Muscle layer of colon (tissue), 2 donors: ENCODE data around the gene MYH11.

ENCODE experiments used
- H3K27ac ChIP-seq: one replicate; pipeline ENCODE4 v1.7.0; 2013; ENCODE audit warnings: low read depth, mild to moderate bottlenecking, low read length, moderate library complexity
- H3K27me3 ChIP-seq, 2 donors: one replicate each; pipeline ENCODE4 v1.7.0; 2013; ENCODE audit warnings: low read length in 2 of 2, mild to moderate bottlenecking in 2 of 2; ENCODE audit not compliant: insufficient read depth in 2 of 2, control insufficient read depth in 1 of 2
- H3K36me3 ChIP-seq: one replicate; pipeline ENCODE4 v1.7.0; 2013; ENCODE audit warnings: mild to moderate bottlenecking, low read length; ENCODE audit not compliant: insufficient read depth
- H3K4me1 ChIP-seq: one replicate; pipeline ENCODE4 v1.7.0; 2013; ENCODE audit warnings: mild to moderate bottlenecking, low read length; ENCODE audit not compliant: insufficient read depth
- H3K4me3 ChIP-seq, 2 donors: one replicate each; pipeline ENCODE4 v1.7.0; 2013; ENCODE audit warnings: low read length in 2 of 2, low read depth in 1 of 2, mild to moderate bottlenecking in 1 of 2, moderate library complexity in 1 of 2
- H3K9ac ChIP-seq: one replicate; pipeline ENCODE4 v1.7.0; 2013; ENCODE audit warnings: low read length
- H3K9me3 ChIP-seq: one replicate; pipeline ENCODE4 v1.7.0; 2013; ENCODE audit warnings: mild to moderate bottlenecking, low read length
- donor health status: abdominal sarcoma.
- donor health status: Adenocarcinoma of cecum.

The MYH11 gene

GRCh38 chr16:15888072-15888976, 31.5 kb upstream of the MYH11 start, which contains the start of gene CEP20:
TSS of gene CEP20 (minus strand) at chr16:15888603. CDS start at chr16:15888585, 18 bp downstream.
- Histone ChIP-seq H3K9ac (peak within 1 kb of the TSS; percentile 79), H3K4me1 (peaks cover 24% of the 10 kb centered on the region), H3K9me3 (no peaks in the 10 kb centered on the region), H3K27me3 (no peaks in the 10 kb centered on the region), H3K27ac (peak within 1 kb of the TSS; percentile 92), H3K36me3 (no peaks in the 10 kb centered on the region), H3K4me3 (peak within 1 kb of the TSS; percentile 83 to 90)

GRCh38 chr16:15887283-15887682, 30.5 kb upstream of the MYH11 start:
- Histone ChIP-seq H3K9me3 (no peaks in the 10 kb centered on the region), H3K27me3 (no peaks in the 10 kb centered on the region), H3K27ac (peak overlapping the region; percentile 92), H3K4me1 (peaks cover 24% of the 10 kb centered on the region), H3K36me3 (no peaks in the 10 kb centered on the region), H3K4me3 (peak overlapping the region; percentile 83 to 90), H3K9ac (peak overlapping the region; percentile 79)

DNA sequence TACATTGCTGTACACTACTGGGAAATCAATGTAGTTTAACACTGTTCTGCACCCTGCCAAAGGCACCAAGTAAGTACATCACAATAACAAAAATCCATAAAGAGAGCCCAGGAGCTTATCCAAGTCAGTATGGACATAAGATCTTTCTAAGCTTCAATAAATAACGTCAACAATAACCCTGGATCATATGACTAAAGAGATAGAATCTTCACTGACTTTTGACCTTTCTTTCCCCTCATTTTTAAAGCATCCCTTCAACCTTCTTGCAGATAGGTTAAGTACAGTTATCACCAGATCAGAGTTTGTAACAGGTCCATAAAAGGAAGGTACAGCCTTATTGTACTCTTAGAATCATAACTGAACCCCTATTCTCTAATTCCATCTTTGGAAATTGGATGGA, 29.2 kb upstream of the MYH11 start:
- no peak overlapping the region for H3K27ac ChIP-seq
- H3K9ac ChIP-seq = no peak overlapping the region
- H3K36me3 ChIP-seq = no peaks in the 10 kb centered on the region
- no peaks in the 10 kb centered on the region for H3K27me3 ChIP-seq
- H3K9me3 ChIP-seq = no peaks in the 10 kb centered on the region
- H3K4me1 ChIP-seq = peaks cover 24% of the 10 kb centered on the region
- no peak overlapping the region for H3K4me3 ChIP-seq

- Histone ChIP-seq H3K4me1 (peaks cover 24% of the 10 kb centered on the region), H3K27me3 (no peaks in the 10 kb centered on the region), H3K4me3 (no peak overlapping the region), H3K27ac (no peak overlapping the region), H3K9ac (no peak overlapping the region), H3K9me3 (no peaks in the 10 kb centered on the region), H3K36me3 (no peaks in the 10 kb centered on the region)
These were observed 28.8 kb upstream of the MYH11 start for GRCh38 chr16:15885560-15886001.

GRCh38 chr16:15882563-15882962, 25.7 kb upstream of the MYH11 start:
- no peaks in the 10 kb centered on the region for H3K9me3 ChIP-seq
- no peaks in the 10 kb centered on the region for H3K27me3 ChIP-seq
- no peak overlapping the region for H3K27ac ChIP-seq
- H3K9ac ChIP-seq = no peak overlapping the region
- H3K4me1 ChIP-seq = peaks cover 15% of the 10 kb centered on the region
- H3K4me3 ChIP-seq = no peak overlapping the region
- H3K36me3 ChIP-seq = peaks cover 5% of the 10 kb centered on the region

DNA sequence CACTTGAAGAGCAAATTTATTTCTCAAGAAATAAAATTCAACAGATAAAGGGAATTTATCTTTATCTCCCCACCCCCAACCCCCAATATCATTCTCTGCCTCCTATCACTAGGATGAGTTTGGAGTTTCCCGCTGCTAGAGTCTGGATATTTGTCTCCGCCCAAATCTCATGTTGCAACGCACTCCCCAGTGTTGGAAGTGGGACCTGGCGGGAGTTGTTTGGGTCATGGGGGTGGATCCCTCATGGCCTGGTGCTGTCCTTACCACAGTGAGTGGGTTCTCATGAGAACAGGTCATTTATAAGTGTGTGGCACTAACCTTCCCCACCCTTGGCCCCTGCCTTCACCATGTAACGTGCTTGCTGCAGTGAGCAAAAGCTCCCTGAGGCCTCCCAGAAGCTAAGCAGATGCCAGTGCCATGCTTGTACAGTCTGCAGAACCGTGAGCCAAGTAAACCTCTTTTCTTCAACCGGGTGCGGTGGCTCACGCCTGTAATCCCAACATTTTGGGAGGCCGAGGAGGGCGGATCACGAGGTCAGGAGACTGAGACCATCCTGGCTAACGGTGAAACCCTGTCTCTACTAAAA, 25.1 kb upstream of the MYH11 start:
- Histone ChIP-seq H3K36me3 (peaks cover 9% of the 10 kb centered on the region), H3K27me3 (no peaks in the 10 kb centered on the region), H3K9me3 (no peaks in the 10 kb centered on the region), H3K27ac (no peak overlapping the region), H3K9ac (no peak overlapping the region), H3K4me3 (no peak overlapping the region), H3K4me1 (peaks cover 8% of the 10 kb centered on the region)

DNA sequence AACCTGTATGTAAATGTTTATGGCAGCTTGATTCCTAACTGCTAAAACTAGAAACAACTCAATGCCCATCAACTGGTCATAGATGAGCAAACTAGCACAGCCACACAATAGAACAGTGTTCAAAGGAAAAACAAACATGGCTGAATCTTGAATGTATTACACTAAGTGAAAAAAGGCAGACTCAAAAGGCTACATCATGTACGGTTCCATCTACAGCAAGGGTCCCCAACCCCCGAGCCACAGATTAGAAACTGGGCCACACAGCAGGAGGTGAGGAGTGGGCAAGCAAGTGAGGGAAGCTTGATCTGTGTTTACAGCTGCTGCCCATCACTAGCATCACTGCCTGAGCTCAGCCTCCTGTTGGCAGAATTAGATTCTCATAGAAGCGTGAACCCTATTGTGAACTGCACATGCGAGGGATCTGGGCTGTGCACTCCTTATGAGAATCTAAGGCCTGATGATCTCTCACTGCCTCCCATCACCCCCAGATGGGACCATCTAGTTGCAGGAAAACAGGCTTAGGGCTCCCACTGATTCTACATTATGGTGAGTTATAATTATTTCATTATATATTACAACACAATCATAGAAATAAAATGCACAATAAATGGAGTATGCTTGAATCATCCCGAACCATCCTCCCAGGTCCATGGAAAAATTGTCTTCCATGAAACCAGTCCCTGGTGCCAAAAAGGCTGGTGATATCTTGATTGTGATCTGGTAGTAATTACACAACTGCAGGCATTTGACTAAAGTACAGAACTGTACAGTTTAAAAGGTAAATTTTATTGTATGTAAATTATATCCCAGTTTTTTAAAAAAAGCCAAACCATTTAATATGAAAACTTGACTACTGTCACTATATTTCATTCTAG, 23.8 kb upstream of the MYH11 start:
- Histone ChIP-seq H3K36me3 (peaks cover 9% of the 10 kb centered on the region), H3K27ac (no peak overlapping the region), H3K9ac (no peak overlapping the region), H3K9me3 (no peaks in the 10 kb centered on the region), H3K27me3 (no peaks in the 10 kb centered on the region), H3K4me1 (peaks cover 3% of the 10 kb centered on the region), H3K4me3 (no peak overlapping the region)

DNA sequence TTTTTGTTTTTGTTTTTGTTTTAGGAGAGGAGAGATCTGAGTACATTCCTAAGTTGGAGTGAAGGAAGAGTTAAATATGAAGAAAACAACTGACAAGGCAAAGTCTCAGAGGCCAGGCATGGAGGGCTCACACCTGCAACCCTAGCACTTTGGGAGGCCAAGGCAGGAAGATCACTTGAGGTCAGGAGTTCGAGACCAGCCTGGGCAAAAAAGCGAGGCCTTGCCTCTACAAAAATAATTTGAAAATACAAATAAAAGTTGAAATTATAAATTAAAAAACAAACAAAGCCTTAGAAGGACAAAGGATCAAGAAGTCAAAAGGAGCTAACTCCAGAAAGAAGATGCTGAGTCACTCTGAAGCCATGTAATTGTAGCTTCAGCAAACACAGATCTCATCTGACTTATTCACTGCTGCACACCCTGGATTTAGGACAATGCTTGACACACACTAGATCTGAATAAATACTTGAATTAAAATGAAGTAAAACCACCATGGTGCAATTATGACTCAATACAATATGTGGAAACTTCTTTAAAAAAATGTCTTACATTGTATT, 22.5 kb upstream of the MYH11 start:
- Histone ChIP-seq H3K9me3 (no peaks in the 10 kb centered on the region), H3K27ac (no peak overlapping the region), H3K4me1 (peaks cover 4% of the 10 kb centered on the region), H3K4me3 (no peak overlapping the region), H3K36me3 (peaks cover 9% of the 10 kb centered on the region), H3K27me3 (no peaks in the 10 kb centered on the region), H3K9ac (no peak overlapping the region)

DNA sequence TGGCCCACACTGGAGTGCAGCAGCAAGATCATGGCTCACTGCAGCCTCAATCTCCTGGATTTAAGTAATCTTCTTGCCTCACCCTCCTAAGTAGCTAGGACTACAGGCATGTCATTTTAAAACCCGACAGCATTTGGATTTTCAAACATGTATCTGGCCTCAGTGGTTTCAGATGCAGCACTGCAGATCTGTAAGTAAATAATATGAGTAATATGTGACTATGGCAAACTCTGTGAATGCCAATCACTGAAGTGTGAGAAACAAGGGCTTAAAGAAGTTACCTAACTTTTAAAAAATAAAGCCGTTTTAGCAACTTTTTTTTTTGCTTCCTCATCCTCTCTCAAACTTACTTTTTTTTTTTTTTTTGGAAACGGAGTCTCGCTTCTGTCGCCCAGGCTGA, 19.7 kb upstream of the MYH11 start:
- Histone ChIP-seq H3K4me1 (peaks cover 15% of the 10 kb centered on the region), H3K9me3 (no peaks in the 10 kb centered on the region), H3K4me3 (no peak overlapping the region), H3K27me3 (no peaks in the 10 kb centered on the region), H3K9ac (no peak overlapping the region), H3K36me3 (peaks cover 9% of the 10 kb centered on the region), H3K27ac (no peak overlapping the region)

GRCh38 chr16:15874745-15875314, 18.0 kb upstream of the MYH11 start:
- H3K36me3 ChIP-seq = peaks cover 17% of the 10 kb centered on the region
- no peak overlapping the region for H3K9ac ChIP-seq
- no peaks in the 10 kb centered on the region for H3K9me3 ChIP-seq
- H3K4me1 ChIP-seq = peaks cover 15% of the 10 kb centered on the region
- H3K27ac ChIP-seq = peak overlapping the region; percentile 76
- H3K27me3 ChIP-seq = no peaks in the 10 kb centered on the region
- no peak overlapping the region for H3K4me3 ChIP-seq
